Measurements from ENCODE around the gene PTK7. TPM values are rescaled to one million over a fixed set of nuclear protein-coding genes. Genes with fewer than 3 reads are reported as not detected.

PTK7 gene
- total RNA-seq, 1 experiment from 2014 or later: 105 TPM

GRCh38 chr6:43203029-43203717 lies 127.1 kb downstream of the PTK7 start:
- POLR2A ChIA-PET: interaction anchor here (0.5 kb wide), 1 partner anchor 274 kb away, joined by 3 read pairs; the partner anchor contains the start of gene CNPY3
- no peak overlapping the region for H3K27ac ChIP-seq (ENCODE audit: low read depth, low read length)
- H3K9me2 ChIP-seq (ENCODE audit: insufficient read depth): no peaks in the 10 kb centered on the region
- H4K20me1 ChIP-seq (ENCODE audit: insufficient read depth): no peaks in the 10 kb centered on the region
- intact Hi-C loops (cut with micrococcal nuclease): no loop called here
- no peak overlapping the region for H3K9ac ChIP-seq (ENCODE audit: low read length)
- no peaks in the 10 kb centered on the region for H3K4me1 ChIP-seq (ENCODE audit: control insufficient read depth in 1 of 2, insufficient read depth in 2 of 2, low read length in 2 of 2)
- no peaks in the 10 kb centered on the region for H3K79me2 ChIP-seq (ENCODE audit: insufficient read depth, low read length)
- H3K27me3 ChIP-seq (ENCODE audit: insufficient read depth, low read length): no peaks in the 10 kb centered on the region
- no peaks in the 10 kb centered on the region for H3K9me3 ChIP-seq (ENCODE audit: control insufficient read depth in 1 of 2, insufficient read depth in 1 of 2, low read depth in 1 of 2, low read length in 2 of 2)
- BruUV-seq (replicated peaks): no TSS peak
- RAD21 ChIA-PET (ENCODE audit: low non-redundant PET in 1 of 2, low total read pairs in 2 of 2, uncharacterized antibody in 2 of 2, unreplicated experiment in 2 of 2): no interaction called here
- peak; percentile 26; the same call in 1 of the 2 replicates for ATAC-seq
- no peaks in the 10 kb centered on the region; a peak in 1 of 4 replicates for H3K36me3 ChIP-seq (ENCODE audit: control insufficient read depth in 1 of 2, insufficient read depth in 2 of 2, low read length in 2 of 2)
- CTCF ChIA-PET: no interaction called here
- no peak overlapping the region for H3K4me2 ChIP-seq (ENCODE audit: low read length)
- no peak for DNase-seq (ENCODE audit: low read depth, low spot score)
- no peak overlapping the region for H2AFZ ChIP-seq (ENCODE audit: low read depth, low read length, poor library complexity, severe bottlenecking)
- no peak overlapping the region for H3K4me3 ChIP-seq (replicated peaks in 1 of 2; ENCODE audit: low read depth in 1 of 2, low read length in 2 of 2)
- TF ChIP-seq POLR2AphosphoS5 (IDR thresholded peaks at IDR 0.05; ENCODE audit: low read depth, low read length): no peak
- TF ChIP-seq FOSL1 (IDR thresholded peaks at IDR 0.05; ENCODE audit: low read depth): no peak
- TF ChIP-seq, protein P1, sequence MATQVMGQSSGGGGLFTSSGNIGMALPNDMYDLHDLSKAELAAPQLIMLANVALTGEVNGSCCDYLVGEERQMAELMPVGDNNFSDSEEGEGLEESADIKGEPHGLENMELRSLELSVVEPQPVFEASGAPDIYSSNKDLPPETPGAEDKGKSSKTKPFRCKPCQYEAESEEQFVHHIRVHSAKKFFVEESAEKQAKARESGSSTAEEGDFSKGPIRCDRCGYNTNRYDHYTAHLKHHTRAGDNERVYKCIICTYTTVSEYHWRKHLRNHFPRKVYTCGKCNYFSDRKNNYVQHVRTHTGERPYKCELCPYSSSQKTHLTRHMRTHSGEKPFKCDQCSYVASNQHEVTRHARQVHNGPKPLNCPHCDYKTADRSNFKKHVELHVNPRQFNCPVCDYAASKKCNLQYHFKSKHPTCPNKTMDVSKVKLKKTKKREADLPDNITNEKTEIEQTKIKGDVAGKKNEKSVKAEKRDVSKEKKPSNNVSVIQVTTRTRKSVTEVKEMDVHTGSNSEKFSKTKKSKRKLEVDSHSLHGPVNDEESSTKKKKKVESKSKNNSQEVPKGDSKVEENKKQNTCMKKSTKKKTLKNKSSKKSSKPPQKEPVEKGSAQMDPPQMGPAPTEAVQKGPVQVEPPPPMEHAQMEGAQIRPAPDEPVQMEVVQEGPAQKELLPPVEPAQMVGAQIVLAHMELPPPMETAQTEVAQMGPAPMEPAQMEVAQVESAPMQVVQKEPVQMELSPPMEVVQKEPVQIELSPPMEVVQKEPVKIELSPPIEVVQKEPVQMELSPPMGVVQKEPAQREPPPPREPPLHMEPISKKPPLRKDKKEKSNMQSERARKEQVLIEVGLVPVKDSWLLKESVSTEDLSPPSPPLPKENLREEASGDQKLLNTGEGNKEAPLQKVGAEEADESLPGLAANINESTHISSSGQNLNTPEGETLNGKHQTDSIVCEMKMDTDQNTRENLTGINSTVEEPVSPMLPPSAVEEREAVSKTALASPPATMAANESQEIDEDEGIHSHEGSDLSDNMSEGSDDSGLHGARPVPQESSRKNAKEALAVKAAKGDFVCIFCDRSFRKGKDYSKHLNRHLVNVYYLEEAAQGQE (IDR thresholded peaks at IDR 0.05; ENCODE audit: low read depth): no peak
- TF ChIP-seq, protein P2, sequence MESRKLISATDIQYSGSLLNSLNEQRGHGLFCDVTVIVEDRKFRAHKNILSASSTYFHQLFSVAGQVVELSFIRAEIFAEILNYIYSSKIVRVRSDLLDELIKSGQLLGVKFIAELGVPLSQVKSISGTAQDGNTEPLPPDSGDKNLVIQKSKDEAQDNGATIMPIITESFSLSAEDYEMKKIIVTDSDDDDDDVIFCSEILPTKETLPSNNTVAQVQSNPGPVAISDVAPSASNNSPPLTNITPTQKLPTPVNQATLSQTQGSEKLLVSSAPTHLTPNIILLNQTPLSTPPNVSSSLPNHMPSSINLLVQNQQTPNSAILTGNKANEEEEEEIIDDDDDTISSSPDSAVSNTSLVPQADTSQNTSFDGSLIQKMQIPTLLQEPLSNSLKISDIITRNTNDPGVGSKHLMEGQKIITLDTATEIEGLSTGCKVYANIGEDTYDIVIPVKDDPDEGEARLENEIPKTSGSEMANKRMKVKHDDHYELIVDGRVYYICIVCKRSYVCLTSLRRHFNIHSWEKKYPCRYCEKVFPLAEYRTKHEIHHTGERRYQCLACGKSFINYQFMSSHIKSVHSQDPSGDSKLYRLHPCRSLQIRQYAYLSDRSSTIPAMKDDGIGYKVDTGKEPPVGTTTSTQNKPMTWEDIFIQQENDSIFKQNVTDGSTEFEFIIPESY (IDR thresholded peaks at IDR 0.05; ENCODE audit: extremely low read depth, insufficient replicate concordance, low read length): no peak
- no peak for TF ChIP-seq CEBPB (IDR thresholded peaks at IDR 0.05; ENCODE audit: low read depth)
- TF ChIP-seq ELF1 (IDR thresholded peaks at IDR 0.05; ENCODE audit: borderline replicate concordance, low read depth): no peak
- TF ChIP-seq, protein P3, sequence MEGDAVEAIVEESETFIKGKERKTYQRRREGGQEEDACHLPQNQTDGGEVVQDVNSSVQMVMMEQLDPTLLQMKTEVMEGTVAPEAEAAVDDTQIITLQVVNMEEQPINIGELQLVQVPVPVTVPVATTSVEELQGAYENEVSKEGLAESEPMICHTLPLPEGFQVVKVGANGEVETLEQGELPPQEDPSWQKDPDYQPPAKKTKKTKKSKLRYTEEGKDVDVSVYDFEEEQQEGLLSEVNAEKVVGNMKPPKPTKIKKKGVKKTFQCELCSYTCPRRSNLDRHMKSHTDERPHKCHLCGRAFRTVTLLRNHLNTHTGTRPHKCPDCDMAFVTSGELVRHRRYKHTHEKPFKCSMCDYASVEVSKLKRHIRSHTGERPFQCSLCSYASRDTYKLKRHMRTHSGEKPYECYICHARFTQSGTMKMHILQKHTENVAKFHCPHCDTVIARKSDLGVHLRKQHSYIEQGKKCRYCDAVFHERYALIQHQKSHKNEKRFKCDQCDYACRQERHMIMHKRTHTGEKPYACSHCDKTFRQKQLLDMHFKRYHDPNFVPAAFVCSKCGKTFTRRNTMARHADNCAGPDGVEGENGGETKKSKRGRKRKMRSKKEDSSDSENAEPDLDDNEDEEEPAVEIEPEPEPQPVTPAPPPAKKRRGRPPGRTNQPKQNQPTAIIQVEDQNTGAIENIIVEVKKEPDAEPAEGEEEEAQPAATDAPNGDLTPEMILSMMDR (IDR thresholded peaks at IDR 0.05 in 2 of 3, conservative IDR thresholded peaks at IDR 0.05 in 1 of 3; ENCODE audit: borderline replicate concordance in 1 of 3, insufficient read depth in 1 of 3, low read depth in 2 of 3, low read length in 2 of 3): no peak
- TF ChIP-seq ATF3 (IDR thresholded peaks at IDR 0.05): no peak
- TF ChIP-seq CBX3 (IDR thresholded peaks at IDR 0.05; ENCODE audit: low read depth): no peak
- TF ChIP-seq YY1 (IDR thresholded peaks at IDR 0.05; ENCODE audit: extremely low read depth, insufficient replicate concordance, low read depth, low read length): no peak
- TF ChIP-seq ZFX (IDR thresholded peaks at IDR 0.05): no peak
